GM21825 (cell line): ENCODE data around the gene CLIP1.
"Not testable (repeated sequence)": the region's sequence is repeated elsewhere in the genome, so short reads cannot be mapped to it uniquely, and the experiment has no call there.

Experiments
- ATAC-seq: cut with Tn5 transposase; IDR thresholded peaks from one replicate; pipeline ENCODE4 v1.9.1; 2021; ENCODE audit warnings: mild to moderate bottlenecking, moderate library complexity; ENCODE audit not compliant: unreplicated experiment

The CLIP1 gene

DNA sequence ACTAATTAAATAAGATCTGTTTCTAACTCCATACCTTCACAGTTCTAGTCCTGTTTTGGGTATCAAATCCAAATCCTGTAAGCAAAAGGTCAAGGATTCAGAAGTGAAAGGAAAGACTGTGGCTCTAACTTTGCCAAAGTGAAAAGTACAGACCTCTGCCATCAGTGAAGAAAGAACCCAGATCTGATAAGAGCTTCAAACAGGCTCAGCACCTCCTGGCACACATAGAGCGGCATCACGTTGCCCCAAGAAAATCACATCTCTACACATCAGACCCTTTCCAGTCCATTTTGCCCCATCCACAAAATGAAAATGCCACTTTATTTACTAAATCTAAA, 23.2 kb downstream of the CLIP1 start:
- no peak for ATAC-seq

DNA sequence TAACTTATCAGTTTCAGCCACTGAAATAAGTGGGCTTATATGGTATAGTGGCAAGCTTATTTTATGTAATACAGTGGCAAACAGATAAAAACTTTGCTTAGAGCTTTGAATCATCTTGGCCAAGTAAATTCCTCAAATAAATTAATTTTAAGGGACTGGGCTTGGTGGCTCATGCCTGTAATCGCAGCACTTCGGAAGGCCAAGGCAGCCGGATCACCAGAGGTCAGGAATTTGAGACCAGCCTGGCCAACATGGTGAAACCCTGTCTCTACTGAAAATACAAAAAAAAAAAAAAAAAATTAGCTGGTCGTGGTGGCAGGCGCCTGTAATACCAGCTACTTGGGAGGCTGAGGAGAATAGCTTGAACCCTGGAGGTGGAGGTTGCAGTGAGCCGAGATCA, 24.5 kb downstream of the CLIP1 start:
- ATAC-seq: not testable (repeated sequence)

GRCh38 chr12:122395319-122395718, 27.1 kb downstream of the CLIP1 start:
- no peak for ATAC-seq

GRCh38 chr12:122394626-122395194, 27.8 kb downstream of the CLIP1 start:
- no peak for ATAC-seq

DNA sequence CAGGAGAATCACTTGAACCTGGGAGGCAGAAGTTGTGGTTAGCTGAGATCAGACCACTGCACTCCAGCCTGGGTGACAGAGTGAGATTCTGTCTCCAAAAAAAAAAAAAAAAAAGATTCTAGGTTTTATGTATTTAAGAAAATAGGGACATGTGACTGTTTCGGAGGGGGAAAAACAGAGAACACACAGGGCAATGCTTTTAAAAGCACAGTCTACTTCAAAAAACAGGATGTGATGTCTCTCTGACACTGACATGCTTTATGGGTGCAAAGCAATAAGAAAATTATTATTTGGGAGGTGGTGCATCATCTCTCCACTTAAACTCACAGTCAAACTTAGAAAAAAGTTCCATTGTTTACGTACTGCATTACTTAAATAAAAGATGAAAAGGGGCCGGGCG, 28.7 kb downstream of the CLIP1 start:
- ATAC-seq: no peak

DNA sequence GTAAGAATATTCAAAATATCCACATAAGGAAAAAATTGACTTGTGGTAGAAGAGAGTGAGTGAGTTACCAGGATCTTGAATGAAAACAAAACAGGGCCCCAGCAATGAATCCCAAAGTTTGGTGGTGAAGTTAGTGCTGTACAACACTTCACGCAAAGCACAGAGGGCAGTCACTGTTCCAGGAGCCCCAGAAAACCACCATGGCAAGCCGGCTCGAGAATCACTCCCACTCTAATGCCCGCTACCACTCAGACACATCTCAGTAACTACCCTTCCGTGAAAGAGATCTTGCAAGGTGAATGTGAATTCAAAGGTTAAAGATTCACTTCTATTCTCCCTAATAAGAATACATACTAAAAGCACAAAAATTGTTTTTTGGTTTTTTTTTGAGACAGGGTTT, 30.1 kb downstream of the CLIP1 start:
- no peak for ATAC-seq

DNA sequence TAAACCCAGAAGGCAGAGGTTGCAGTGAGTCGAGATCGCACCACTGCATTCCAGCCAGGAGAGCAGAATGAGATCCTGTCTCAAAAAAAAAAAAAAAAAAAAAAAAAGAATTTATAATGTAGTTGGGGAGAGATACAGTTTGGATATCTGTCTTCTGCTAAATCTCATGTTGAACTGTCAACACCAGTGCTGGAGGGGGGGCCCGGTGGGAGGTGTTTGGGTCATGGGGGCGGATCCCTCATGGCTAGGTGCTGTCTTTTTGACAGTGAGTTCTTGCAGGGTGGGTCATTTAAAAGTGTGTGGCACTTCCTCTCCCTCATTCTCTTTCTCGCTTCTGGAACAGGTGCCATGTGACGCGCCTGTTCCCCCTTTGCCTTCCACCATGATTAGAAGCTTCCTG, 32.8 kb downstream of the CLIP1 start:
- no peak for ATAC-seq

GRCh38 chr12:122387887-122388286, 34.6 kb downstream of the CLIP1 start:
- no peak for ATAC-seq

- ATAC-seq: no peak
Observed at GRCh38 chr12:122385171-122386016, 37.1 kb downstream of the CLIP1 start.

GRCh38 chr12:122382919-122383350, 39.5 kb downstream of the CLIP1 start:
- ATAC-seq: no peak

GRCh38 chr12:122381021-122381420, 41.4 kb downstream of the CLIP1 start:
- no peak for ATAC-seq

DNA sequence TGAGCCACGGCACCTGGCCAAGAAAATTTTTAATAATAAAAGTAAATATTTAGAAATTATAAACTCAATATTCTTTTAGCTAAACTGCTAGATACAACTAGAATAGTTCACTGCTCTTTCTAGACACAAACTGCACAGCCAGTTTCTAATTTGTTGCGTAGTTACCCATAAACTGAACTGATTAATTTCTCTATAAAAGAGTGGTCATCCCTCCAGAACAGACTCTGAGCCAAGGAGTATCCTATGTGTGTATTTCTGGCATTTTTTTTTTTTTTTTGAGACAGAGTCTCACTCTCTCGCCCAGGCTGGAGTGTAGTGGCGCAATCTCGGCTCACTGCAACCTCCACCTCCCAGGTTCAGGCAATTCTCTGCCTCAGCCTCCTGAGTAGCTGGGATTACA, 45.7 kb downstream of the CLIP1 start:
- ATAC-seq: not testable (repeated sequence)

DNA sequence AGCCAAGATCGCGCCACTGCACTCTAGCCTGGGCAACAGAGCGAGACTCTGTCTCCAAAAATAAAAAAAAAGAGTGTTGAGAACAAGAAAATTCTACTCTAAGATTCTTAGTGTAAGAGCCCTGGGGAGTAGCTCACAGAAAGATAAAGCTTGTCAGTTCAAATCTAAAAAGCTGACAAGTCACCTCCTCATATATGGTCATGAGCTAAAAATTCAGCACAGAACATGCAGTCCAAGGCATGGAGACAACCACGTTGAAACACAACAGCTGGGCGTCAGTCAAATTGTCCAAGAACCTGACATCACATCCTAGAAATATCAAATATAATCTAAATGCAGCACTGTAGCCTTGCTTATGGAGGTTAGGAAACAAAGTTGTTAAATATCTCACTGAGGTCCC, 47.8 kb downstream of the CLIP1 start:
- ATAC-seq: no peak

DNA sequence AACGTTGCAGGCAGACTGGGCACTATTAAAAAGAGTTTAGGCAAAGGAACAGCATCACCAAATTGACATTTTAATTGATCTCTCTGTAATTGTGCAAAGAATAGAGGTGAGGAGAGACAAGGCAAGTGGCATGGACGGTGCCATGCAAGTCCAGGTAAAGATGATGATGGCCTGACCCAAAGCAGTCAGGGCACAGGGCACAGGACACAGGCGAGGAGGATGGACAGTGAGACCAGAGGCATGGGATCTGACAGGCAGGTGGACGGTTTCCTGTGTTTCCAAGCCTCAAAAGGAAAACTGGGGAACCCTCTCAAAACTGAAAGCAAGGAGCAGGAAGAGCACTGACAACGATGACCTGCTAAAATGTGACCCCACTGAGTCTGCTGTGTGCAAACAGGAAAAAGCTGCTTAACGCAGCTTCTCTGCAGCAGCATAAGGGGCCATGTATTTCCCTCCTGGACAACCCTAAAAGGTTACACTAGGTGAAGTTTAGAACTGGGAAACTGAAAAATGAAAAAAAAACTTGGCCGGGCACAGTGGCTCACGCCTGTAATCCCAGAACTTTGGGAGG, 50.9 kb downstream of the CLIP1 start:
- ATAC-seq: no peak

- no peak for ATAC-seq
Observed at GRCh38 chr12:122368361-122369073, 54.0 kb downstream of the CLIP1 start.

- not testable (repeated sequence) for ATAC-seq
Observed at GRCh38 chr12:122367632-122368031, 54.8 kb downstream of the CLIP1 start.

GRCh38 chr12:122366685-122367475, 55.6 kb downstream of the CLIP1 start:
- no peak for ATAC-seq

DNA sequence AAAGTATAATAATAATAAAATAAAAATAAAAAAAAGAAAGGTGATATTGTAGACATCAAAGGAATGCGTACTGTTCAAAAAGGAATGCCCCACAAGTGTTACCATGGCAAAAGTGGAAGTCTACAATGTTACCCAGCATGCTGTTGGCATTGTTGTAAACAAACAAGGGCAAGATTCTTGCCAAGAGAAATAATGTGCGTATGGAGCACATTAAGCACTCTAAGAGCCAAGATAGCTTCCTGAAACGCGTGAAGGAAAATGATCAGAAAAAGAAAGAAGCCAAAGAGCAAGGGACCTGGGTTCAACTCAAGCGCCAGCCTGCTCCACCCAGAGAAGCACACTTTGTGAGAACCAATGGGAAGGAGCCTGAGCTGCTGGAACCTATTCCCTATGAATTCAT, 57.2 kb downstream of the CLIP1 start:
- ATAC-seq: not testable (repeated sequence)

DNA sequence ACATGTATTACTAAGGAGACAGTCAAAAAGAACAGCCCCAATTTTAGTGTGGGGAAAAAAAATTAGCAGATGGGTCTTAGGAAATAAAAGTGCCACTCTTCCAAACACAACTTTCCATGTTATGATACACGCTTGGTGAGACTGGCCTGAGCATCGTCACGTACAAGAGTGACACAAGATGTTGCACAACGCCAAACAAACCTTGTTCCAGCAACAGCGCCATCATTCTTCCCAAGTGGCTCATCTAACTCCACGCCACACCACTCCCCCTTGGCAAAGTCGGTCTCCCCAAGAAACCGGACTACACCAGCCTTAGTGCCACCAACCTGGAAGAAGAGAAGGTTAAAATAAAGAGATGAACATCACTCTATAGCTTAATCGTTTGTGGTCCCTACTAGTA, 58.7 kb downstream of the CLIP1 start:
- ATAC-seq: no peak

GRCh38 chr12:122362755-122363154, 59.7 kb downstream of the CLIP1 start:
- ATAC-seq: no peak

GRCh38 chr12:122358403-122358802, 64.1 kb downstream of the CLIP1 start:
- not testable (repeated sequence) for ATAC-seq
